HG03064 (cell line): ENCODE data around the gene HID1.

ENCODE experiments used
- ATAC-seq: cut with Tn5 transposase; IDR thresholded peaks from one replicate; pipeline ENCODE4 v1.9.1; 2021; ENCODE audit warnings: low read depth; ENCODE audit not compliant: unreplicated experiment

HID1 gene

DNA sequence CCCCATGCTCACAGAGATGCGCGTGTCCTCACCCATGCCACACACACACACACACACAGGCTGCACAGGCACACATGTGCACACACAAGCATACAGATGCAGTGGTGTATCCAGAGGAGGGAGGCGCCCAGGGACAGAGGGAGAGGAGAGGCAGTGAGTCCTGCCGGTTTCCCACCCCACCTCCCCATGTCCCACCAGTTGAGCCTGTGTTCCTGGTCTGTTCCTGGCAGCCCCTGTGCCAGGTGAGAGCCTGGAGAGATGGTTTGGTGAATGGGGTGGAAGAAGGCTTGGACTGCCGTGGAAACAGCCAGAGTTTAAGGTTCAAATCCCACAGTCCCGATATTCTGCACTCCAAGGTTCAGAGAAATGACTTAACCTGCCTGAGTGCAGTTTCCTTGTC is 68.9 kb downstream of the HID1 start:
- ATAC-seq, result no peak

DNA sequence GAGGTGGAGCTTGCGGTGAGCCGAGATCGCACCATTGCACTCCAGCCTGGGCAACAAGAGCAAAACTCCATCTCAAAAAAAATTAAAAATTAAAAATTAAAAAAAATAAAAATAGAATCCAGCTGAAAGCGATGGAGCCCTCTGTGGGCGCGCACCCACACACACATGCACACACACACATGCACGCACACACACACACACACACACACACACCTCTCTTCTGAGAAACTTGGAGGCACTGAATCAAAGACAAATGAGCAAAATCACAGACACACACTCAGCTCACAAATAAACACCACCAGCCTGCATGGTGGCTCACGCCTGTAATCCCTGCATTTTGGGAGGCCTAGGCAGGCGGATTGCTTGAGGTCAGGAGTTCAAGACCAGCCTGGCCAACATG is 69.5 kb downstream of the HID1 start:
- ATAC-seq, result no peak

DNA sequence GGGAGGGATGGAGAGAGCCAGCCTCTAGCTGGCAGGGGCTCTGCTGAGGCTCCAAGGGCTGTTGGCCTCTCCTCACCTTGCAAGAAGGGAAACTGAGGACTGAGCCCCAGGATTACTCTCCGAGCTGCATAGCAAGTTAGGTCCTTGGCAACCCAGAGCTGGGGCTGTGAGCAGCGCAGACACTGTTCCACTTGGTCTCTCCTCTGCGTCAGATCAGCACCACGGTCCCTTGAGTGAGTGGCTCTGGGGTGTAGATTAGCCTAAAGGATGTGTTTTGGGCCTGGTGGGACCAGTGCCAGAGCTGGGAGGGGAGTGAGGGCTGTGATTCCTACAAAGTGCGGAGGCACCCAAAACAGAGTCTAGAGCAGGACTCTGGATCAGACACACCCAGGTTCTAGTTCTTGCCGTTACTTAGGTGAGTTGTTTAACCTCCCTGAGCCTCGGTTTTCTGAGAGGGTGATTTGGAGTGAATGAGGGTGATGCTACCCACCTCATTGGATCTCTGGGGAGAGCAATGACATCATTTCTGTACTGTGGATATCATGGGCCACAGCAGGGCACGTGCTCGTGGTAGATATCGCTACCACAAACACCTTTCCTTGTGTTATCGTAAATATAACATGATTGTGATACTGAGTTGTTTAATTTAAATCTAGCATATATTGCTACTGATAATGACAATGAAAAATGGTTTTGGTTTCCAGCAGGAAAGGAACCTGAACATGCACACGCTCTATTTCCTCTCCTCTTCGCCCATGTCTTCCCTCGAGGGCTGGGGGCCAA is 71.0 kb downstream of the HID1 start:
- ATAC-seq, result no peak
